Measurements from ENCODE around the gene MYNN.

DNA sequence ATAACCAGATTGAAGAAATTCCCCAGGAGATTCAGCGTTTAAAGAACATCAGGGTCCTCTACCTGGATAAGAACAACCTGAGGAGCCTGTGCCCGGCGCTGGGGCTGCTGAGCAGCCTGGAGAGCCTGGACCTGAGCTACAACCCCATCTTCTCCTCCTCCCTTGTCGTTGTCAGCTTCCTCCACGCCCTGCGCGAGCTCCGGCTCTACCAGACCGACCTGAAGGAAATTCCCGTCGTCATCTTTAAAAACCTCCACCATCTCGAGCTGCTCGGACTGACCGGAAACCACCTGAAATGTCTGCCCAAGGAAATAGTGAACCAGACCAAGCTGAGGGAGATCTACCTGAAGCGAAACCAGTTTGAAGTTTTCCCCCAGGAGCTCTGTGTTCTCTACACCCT, 48.9 kb downstream of the MYNN start:
- TF ChIP-seq, protein P1, sequence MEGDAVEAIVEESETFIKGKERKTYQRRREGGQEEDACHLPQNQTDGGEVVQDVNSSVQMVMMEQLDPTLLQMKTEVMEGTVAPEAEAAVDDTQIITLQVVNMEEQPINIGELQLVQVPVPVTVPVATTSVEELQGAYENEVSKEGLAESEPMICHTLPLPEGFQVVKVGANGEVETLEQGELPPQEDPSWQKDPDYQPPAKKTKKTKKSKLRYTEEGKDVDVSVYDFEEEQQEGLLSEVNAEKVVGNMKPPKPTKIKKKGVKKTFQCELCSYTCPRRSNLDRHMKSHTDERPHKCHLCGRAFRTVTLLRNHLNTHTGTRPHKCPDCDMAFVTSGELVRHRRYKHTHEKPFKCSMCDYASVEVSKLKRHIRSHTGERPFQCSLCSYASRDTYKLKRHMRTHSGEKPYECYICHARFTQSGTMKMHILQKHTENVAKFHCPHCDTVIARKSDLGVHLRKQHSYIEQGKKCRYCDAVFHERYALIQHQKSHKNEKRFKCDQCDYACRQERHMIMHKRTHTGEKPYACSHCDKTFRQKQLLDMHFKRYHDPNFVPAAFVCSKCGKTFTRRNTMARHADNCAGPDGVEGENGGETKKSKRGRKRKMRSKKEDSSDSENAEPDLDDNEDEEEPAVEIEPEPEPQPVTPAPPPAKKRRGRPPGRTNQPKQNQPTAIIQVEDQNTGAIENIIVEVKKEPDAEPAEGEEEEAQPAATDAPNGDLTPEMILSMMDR (IDR thresholded peaks at IDR 0.05; ENCODE audit: extremely low read depth in 1 of 2, insufficient read depth in 1 of 2, low read depth in 1 of 2, low read length in 2 of 2), result no peak
- no peak for TF ChIP-seq EZH2 (IDR thresholded peaks at IDR 0.05; ENCODE audit: borderline replicate concordance, low read depth, low read length, severe bottlenecking)
- TF ChIP-seq POLR2A (IDR thresholded peaks at IDR 0.05; ENCODE audit: low read depth, low read length), result no peak
- no peak for TF ChIP-seq MYC (IDR thresholded peaks at IDR 0.05; ENCODE audit: low read depth, low read length)
- TF ChIP-seq POLR2AphosphoS5 (IDR thresholded peaks at IDR 0.05; ENCODE audit: insufficient read depth, low read depth, low read length), result no peak
- no peak for TF ChIP-seq JUN (IDR thresholded peaks at IDR 0.05; ENCODE audit: borderline replicate concordance, insufficient read depth, insufficient read length, low read depth)

All from endothelial cell of umbilical vein (primary cell).